Measurements from ENCODE around the gene PARVB.

- no peak for TF ChIP-seq YY1 (IDR thresholded peaks at IDR 0.05; ENCODE audit: insufficient read depth, insufficient read length)
- TF ChIP-seq ZNF274 (IDR thresholded peaks at IDR 0.05; ENCODE audit: low read depth, low read length) = no peak
- no peak for TF ChIP-seq SUZ12 (IDR thresholded peaks at IDR 0.05; ENCODE audit: extremely low read depth, insufficient read depth, insufficient read length)
These were observed 106.1 kb downstream of the PARVB start for GRCh38 chr22:44130076-44130711.

All from NT2/D1 (cell line).